Dendritic cell treated with granulocyte-macrophage colony-stimulating factor and Interleukin-4, amounts not matched to agents 40 ng/mL and 50 ng/mL, for 4 days (primary cell): ENCODE measurements around the gene NUB1.

ENCODE experiments used
- H3K27ac Mint-ChIP-seq: one replicate; pipeline ENCODE4 v1.8.0; 2022; ENCODE audit warnings: mild to moderate bottlenecking, mixed read lengths
- H3K27me3 Mint-ChIP-seq: one replicate; pipeline ENCODE4 v1.8.0; 2022; ENCODE audit warnings: mild to moderate bottlenecking, mixed read lengths
- H3K36me3 Mint-ChIP-seq: one replicate; pipeline ENCODE4 v1.8.0; 2022; ENCODE audit warnings: low read depth, mixed read lengths
- H3K4me1 Mint-ChIP-seq: one replicate; pipeline ENCODE4 v1.8.0; 2022; ENCODE audit warnings: low read depth, mixed read lengths
- H3K4me3 Mint-ChIP-seq: one replicate; pipeline ENCODE4 v1.8.0; 2022; ENCODE audit warnings: mild to moderate bottlenecking, moderate library complexity, mixed read lengths
- H3K9me3 Mint-ChIP-seq: one replicate; pipeline ENCODE4 v1.8.0; 2022; ENCODE audit warnings: mixed read lengths
- intact Hi-C: fragments of 100-400 bp; cut with micrococcal nuclease; formaldehyde crosslinking; loops from one replicate; pipeline ENCODE4 v1.15.0; 2022

NUB1 gene

DNA sequence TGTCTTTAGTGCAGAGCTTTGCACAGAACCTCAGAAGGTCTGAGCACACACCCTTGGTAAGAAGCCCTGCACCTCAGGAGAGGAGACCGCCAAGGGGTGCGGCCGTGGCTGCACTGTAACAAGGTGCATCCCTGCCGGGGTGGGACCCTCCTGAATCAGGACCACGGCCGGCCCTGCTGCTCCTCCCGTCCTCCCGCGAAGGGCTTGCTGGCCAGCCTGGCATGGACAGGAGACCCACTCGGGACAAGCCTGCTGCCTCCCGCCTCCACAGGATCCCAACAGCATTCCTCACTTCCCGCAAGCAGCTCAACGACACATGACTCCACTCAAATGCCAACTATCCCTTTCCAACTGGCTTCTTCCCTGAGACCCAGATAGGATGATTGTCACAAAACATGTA lies 55.4 kb downstream of the NUB1 start:
- H3K9me3 Mint-ChIP-seq: peaks cover 14% of the 10 kb centered on the region
- peaks cover 46% of the 10 kb centered on the region for H3K27me3 Mint-ChIP-seq
- H3K27ac Mint-ChIP-seq: peak overlapping the region; percentile 35
- H3K36me3 Mint-ChIP-seq: no peaks in the 10 kb centered on the region
- H3K4me3 Mint-ChIP-seq: no peak overlapping the region
- intact Hi-C loops: no loop called here
- H3K4me1 Mint-ChIP-seq: peaks cover 17% of the 10 kb centered on the region

DNA sequence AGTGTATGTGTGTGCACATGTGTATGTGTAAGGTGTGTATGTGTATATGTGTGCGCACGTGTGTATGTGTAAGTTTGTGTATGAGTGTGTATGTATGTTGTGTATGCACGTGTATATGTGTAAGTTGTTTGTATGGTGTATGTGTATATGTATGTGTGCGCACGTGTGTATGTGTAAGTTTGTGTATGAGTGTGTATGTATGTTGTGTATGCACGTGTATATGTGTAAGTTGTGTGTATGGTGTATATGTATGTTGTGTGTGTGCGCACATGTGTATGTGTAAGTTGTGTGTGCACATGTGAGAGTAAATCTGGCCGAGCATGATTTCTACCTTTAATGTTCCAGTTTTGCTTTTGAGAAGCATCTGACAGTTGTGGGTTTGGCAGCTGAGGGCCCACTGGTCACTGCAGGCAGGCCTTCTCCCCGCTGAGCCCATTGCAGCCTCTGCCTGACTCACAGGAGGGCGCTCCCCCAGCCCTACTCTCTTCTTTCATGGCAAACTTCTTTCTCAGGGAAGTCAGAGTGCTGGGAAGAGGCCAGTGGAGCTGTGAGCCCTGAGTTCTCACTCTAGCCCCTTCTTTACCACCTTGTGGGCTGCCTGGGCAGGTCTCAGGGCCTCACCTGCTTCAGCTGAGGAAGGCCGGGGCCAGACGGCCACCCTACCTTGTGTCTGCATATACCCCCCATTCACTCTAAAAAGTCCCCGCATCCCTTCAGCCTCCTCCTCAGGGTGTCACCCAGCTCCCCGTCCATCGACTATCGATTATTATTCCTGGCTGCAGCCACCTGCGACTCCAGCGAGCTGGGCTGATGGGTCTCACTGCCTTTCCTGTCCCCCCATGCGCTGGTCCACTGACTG lies 57.1 kb downstream of the NUB1 start:
- Mint-ChIP-seq H3K4me3 (no peak overlapping the region), H3K9me3 (peaks cover 14% of the 10 kb centered on the region), H3K27ac (no peak overlapping the region), H3K36me3 (no peaks in the 10 kb centered on the region), H3K4me1 (peaks cover 21% of the 10 kb centered on the region), H3K27me3 (peaks cover 35% of the 10 kb centered on the region)
- intact Hi-C loops: no loop called here

DNA sequence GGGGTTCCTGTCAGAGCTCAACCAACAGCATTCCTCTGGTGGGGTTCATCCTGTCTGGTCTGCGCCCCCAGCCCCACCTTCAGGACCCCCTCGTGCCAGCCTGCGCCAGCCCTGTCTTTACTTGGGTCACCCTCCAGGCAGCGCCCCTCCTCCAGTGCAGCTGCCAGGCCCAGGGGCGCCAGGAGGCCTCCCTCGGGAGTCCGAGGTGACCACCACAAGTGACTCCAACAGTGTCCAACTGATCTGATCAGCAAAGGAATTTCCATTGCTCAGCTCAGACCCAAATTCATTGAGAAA lies 57.6 kb downstream of the NUB1 start:
- peaks cover 27% of the 10 kb centered on the region for H3K4me1 Mint-ChIP-seq
- no peak overlapping the region for H3K4me3 Mint-ChIP-seq

DNA sequence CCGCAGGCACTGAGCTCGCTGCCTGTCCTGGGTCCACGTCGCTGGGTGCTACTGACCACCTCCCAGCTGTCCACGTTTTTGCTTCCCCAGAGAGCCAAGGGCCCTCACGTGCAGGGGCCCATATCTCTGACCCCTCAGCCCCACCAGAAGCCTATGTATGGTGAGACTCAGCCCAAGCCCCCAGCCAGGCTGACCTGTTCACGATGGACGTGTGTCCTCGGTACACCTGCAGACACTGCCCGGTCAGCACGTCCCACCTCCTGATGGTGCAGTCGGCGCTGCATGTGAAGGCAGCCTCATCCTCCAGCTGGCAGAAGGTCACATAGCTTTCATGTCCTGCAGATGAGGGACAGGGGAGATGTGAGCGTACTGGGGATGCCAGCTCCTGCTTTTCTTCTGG lies 58.3 kb downstream of the NUB1 start:
- H3K27me3 Mint-ChIP-seq: peaks cover 27% of the 10 kb centered on the region
- peaks cover 14% of the 10 kb centered on the region for H3K9me3 Mint-ChIP-seq
- no peaks in the 10 kb centered on the region for H3K36me3 Mint-ChIP-seq
- H3K4me3 Mint-ChIP-seq: no peak overlapping the region
- H3K27ac Mint-ChIP-seq: no peak overlapping the region
- H3K4me1 Mint-ChIP-seq: peaks cover 33% of the 10 kb centered on the region
- intact Hi-C loops: no loop called here

More for the DNA sequence above, 57.6 kb downstream of the NUB1 start:
- Mint-ChIP-seq H3K27ac (no peak overlapping the region), H3K36me3 (no peaks in the 10 kb centered on the region), H3K9me3 (peaks cover 14% of the 10 kb centered on the region), H3K27me3 (peaks cover 30% of the 10 kb centered on the region)
- intact Hi-C loops: no loop called here

DNA sequence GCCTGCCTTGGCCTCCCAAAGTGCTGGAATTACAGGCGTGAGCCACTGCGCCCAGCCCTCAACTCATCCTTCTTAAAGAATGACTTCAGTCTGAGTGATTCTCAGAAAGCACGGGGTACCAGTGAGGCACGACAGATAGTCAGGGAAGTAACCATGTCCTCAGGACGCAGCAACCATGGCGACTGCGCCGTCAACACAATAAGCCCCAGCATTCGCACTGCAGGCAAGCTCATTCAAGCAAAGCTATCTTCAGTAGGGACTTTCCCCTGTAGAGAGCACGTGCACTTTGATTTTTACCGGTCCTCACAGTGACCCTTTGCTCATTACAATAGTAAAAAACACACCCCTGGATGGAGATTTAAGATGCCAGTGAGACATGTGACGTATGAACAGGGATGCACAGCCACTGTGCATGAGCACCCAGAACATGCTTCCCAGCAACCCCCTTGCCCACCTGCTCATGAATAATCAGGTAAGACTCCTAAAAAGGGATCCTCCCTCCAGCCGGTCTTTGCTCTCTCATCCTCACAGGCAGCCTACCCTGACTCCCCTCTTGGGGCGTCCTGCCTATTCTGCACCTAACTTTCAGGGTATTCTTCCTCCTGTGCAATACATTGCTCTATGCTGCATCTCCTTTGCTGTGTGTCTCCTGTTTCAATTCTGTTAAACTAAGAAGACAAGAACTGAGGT lies 59.2 kb downstream of the NUB1 start:
- Mint-ChIP-seq H3K9me3 (peaks cover 14% of the 10 kb centered on the region), H3K27ac (no peak overlapping the region), H3K4me1 (peaks cover 42% of the 10 kb centered on the region), H3K4me3 (no peak overlapping the region), H3K36me3 (no peaks in the 10 kb centered on the region), H3K27me3 (peaks cover 32% of the 10 kb centered on the region)
- intact Hi-C loops: no loop called here

DNA sequence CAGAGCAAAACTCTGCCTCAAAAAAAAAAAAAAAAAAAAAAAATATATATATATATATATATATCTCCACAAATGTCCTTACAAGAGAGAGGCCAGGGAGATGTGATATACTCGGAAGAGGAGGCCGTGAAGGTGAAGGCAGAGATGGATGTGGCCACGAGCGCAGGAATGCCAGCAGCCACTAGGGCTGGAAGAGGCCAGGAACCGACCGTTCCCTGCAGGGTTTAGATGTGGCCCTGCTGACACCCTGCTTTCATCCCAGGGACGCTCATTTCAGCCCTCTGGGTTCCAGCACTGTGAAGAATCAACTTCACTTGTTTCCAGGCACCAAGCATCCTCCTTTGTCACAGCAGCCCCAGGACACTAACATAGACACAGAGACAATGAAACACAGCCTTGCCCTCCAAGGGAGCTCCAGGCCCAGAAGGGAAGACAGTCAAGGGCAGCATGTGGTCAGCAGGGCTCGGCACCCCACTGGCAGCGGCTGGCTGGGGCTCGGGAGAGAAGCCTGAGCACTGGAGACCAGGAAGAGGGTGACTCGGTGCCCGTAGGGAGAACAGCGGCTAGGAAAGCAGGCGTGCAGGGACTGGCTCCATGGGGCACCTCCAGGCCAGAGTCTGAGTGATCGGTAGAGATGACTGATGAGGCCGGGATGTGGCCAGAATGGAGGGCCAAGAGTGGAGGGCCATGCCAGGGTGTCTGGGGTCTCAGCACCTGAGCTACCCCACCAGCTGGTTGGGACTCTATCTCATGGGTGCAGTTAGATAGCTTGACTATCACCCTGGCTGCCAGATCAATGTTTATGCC lies 60.6 kb downstream of the NUB1 start:
- H3K9me3 Mint-ChIP-seq: peaks cover 12% of the 10 kb centered on the region
- H3K36me3 Mint-ChIP-seq: no peaks in the 10 kb centered on the region
- H3K4me3 Mint-ChIP-seq: no peak overlapping the region
- no peak overlapping the region for H3K27ac Mint-ChIP-seq
- H3K4me1 Mint-ChIP-seq: peaks cover 44% of the 10 kb centered on the region
- intact Hi-C loops: no loop called here
- peaks cover 42% of the 10 kb centered on the region for H3K27me3 Mint-ChIP-seq

DNA sequence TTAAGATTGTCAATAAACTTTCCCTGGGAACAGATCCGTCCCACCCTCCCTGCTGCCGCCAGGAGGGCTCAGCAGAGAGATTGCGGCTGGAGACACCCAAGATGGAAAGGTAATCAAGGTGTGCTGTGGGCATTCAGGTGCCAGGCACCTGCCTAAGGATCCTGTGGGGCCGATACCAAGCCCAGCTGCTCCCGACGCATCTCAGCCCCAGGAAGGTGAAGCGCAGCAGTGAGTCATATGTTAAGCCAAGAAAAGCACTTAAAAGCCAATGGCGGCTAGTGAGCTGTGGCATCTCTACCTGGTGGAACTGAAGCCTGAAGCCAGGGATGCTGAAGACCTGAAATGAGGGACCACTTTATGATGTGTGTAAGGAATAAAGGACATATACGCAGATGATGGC lies 62.2 kb downstream of the NUB1 start:
- H3K27me3 Mint-ChIP-seq: peaks cover 56% of the 10 kb centered on the region
- no peaks in the 10 kb centered on the region for H3K36me3 Mint-ChIP-seq
- H3K4me1 Mint-ChIP-seq: peaks cover 42% of the 10 kb centered on the region
- H3K27ac Mint-ChIP-seq: no peak overlapping the region
- intact Hi-C loops: no loop called here
- no peak overlapping the region for H3K4me3 Mint-ChIP-seq
- no peaks in the 10 kb centered on the region for H3K9me3 Mint-ChIP-seq

DNA sequence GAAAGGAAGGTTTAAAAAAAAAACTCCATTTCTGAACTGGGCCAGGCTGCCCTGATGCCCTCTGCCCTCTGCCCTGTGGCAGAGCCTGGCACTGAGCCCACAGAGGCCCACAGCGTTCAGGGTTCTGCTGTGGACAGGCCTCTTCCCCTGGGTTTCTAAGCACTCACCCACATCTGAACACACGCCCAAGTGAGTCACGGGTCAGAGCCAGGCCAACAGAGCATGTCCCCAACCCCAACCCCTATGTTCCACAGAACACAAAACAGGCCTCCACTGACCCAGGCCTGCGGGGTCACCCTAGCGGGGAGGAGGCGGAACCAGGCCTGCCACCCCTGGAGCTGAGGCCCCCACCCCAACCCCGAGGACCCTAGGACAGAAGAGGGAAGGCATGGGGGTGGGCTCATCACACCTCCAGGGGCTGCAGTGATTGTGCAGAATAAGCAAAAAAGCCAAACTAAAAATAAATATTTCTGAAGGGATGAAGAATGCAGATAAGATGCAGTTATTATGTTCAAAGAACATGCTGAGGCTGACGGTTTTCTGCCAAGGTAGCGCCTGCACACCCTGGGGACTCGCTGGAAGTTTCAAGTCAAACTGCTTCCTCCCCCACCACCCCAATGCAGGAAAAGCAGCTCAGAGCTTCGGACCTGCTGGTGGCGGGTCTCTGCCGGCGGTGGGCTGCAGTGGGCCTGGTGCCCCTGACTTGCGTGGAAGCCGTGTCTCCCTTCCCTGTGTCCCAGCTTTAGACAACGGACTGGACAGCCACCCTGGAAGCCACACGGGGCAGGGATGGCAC lies 62.8 kb downstream of the NUB1 start:
- Mint-ChIP-seq H3K36me3 (no peaks in the 10 kb centered on the region), H3K4me1 (peaks cover 47% of the 10 kb centered on the region), H3K4me3 (no peak overlapping the region), H3K27ac (no peak overlapping the region), H3K27me3 (peaks cover 62% of the 10 kb centered on the region), H3K9me3 (no peaks in the 10 kb centered on the region)
- intact Hi-C loops: no loop called here

DNA sequence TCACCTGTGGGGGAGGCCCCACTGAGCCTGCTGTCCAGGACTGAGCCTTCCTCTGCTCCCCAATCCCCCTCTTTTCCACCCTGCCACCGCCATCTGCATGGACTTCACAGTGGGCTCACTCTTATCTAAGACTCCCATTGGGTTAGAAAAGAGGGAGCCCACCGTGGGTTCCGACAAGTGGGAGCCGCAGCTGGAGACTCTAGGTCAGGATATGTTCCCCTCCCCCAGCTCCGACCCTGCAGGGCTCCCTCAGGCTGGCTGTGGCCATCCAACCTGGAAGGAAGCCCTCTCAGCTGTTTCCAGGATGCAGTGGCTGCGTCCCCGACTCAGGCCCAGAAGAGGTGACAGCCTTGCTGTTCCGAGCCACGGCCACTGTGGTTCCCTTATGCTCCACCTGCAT lies 63.4 kb downstream of the NUB1 start:
- Mint-ChIP-seq H3K36me3 (no peaks in the 10 kb centered on the region), H3K4me1 (peaks cover 47% of the 10 kb centered on the region), H3K9me3 (no peaks in the 10 kb centered on the region), H3K27ac (no peak overlapping the region), H3K27me3 (peaks cover 63% of the 10 kb centered on the region), H3K4me3 (no peak overlapping the region)
- intact Hi-C loops: no loop called here

DNA sequence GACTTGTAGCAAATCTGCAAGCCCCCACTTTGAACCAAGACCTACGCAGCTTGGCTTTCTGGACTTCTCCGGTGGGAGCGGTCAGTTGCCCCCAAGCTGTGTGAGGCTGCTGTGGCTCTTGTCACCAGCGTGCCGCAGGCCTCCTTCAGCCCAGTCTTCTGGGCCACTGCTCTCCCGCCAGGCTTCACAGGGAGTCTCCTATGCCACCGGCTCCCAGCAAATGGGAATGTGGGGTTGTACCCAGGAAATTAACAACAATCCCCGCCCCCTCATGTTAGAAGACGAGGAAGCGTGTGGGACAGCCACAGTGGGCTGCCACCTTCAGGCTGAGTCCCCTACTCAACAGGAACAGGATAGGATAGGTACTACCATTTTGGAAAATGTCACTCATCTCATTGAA lies 64.0 kb downstream of the NUB1 start:
- Mint-ChIP-seq H3K27me3 (peaks cover 64% of the 10 kb centered on the region), H3K9me3 (no peaks in the 10 kb centered on the region), H3K4me1 (peaks cover 51% of the 10 kb centered on the region), H3K27ac (no peak overlapping the region), H3K36me3 (no peaks in the 10 kb centered on the region), H3K4me3 (no peak overlapping the region)
- intact Hi-C loops: no loop called here

DNA sequence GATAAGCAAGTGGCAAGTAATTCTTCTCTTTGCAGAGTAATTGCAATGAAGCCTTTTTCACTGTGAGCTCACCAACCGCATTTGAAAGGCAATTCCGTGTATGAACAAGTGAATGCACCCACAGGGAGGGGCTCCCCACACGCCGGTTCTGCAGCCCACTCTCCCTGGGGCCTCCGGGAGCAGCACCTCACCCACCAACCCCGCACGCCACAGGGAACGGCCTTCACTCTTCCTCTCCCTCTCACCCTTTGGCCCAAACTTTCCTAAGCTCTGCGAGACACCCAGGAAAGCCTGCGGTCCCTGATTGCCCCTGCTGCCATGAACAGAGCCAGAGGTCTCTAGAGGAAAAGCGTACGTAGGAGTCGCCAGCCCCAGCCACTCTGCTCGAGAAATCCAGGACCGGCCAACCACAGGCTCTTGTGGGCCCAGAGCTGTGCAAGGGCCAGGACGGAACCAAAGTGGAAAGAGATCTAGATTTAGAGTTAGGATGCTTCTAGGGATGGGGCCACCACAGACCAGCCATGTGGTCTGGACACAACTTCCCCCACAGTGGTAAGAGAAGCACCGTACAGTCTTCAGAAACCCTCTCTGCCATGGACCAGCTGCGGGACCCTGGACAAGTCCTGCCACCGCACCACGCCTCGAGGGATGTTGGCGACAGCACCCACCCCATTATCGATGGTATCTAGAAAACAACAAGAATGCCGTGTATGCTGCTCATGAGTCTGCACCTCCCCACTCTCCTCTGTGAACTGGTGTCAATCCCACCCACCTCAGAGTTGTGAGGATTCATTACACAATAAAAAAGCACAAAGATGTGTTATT lies 64.7 kb downstream of the NUB1 start:
- intact Hi-C loops: no loop called here
- Mint-ChIP-seq H3K36me3 (no peaks in the 10 kb centered on the region), H3K4me1 (peaks cover 58% of the 10 kb centered on the region), H3K27me3 (peaks cover 66% of the 10 kb centered on the region), H3K9me3 (no peaks in the 10 kb centered on the region), H3K4me3 (no peak overlapping the region), H3K27ac (no peak overlapping the region)

DNA sequence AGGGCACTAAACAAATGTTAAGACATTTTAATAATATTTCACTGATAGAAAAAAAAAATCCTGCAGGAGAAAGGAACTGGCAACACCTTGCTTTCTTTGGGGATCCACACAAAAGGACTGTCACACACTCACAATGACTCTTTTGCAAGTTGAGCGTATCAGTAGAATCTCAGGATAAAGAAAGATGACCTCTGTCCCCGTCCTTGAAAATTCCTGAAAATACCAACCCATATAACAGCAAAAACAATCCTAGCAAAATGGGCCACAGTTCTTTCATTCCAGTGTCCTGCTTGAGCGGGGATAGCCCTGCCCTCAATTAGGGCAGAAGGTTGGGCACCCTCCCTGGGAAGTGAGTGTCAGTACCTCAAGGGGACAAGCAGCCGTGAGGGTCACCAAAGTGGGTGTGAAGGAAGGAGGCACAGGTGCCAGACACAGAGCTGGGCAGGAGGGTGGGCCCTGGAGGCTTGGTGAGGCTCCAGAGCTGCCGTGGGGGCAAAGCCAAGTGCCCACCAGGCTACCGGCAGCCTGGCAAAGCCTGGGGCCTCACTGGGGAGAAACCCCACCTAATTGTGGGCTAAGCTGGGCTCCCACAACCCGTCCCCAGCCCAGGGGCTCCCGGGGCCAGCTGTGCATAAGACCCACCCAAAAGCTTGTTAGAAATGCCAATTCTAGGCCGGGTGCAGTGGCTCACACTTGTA lies 65.4 kb downstream of the NUB1 start:
- intact Hi-C loops: no loop called here
- no peak overlapping the region for H3K4me3 Mint-ChIP-seq
- H3K9me3 Mint-ChIP-seq: no peaks in the 10 kb centered on the region
- no peak overlapping the region for H3K27ac Mint-ChIP-seq
- H3K4me1 Mint-ChIP-seq: peaks cover 65% of the 10 kb centered on the region
- peaks cover 71% of the 10 kb centered on the region for H3K27me3 Mint-ChIP-seq
- H3K36me3 Mint-ChIP-seq: no peaks in the 10 kb centered on the region

DNA sequence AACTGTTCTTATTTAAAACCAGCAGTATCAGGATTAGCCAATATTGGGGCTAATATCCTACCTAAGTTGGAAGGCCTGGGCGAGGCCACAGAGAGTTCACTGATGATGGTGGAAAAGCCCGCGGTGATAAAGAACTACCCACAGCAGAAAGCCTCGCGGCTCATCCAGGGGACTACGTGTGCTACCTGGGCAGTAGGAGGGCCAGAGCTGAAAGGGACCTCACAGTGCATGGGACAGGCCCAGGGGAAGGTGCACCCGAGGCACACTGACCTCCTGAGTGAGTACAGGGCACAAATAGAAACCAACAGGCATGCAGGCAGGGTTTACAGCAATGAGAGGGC lies 66.9 kb downstream of the NUB1 start:
- Mint-ChIP-seq H3K9me3 (no peaks in the 10 kb centered on the region), H3K4me1 (peaks cover 56% of the 10 kb centered on the region), H3K27ac (no peak overlapping the region), H3K36me3 (no peaks in the 10 kb centered on the region), H3K4me3 (no peak overlapping the region), H3K27me3 (peaks cover 76% of the 10 kb centered on the region)
- intact Hi-C loops: no loop called here
